ENCODE measurements around the gene MPPED2.

MPPED2 gene

DNA sequence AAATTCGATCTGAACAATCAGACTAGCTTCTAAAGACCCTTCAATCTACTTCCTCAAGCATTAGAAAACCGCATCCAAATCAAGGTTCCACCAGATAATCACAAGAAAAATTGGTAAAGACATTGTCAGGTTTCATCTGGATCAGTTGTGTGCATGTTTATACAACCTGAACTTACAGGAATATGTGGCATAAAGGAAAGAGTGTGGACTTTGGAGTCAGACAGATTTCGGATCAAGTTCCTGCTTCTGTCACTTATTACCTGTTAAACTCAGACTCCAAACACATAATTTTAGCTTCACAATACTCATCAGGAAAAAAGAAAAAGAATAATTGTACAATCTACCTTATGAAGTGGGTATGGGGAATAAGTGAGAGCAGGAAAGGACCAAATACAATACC, 80.5 kb downstream of the MPPED2 start:
- H3K36me3 ChIP-seq (ENCODE audit: insufficient read depth, low read length), result no peaks in the 10 kb centered on the region
- no peak overlapping the region for H2AFZ ChIP-seq (ENCODE audit: low read depth, low read length)

DNA sequence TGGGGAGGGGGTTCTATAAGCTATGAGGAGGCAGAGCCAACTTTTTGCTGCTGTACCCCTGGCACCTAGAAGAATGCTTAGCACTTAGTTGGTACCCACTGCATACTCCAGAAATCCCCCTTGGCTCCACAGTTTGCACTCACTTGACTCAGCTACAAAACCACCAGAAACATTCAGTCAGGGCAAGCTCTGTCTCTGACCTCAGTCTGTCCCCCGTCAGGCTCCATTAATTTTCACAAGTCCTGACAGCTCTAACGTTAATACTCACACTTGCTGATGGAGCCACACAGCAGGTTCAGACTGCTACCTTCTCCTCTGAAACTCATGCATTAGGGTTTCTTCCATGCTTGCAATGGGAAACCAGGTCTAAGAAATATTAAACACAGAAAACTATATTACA, 81.7 kb downstream of the MPPED2 start:
- Histone ChIP-seq H3K27me3 (ENCODE audit: insufficient read depth, low read length) (no peaks in the 10 kb centered on the region), H3K4me1 (ENCODE audit: insufficient read depth, low read length) (no peaks in the 10 kb centered on the region), H3K36me3 (ENCODE audit: insufficient read depth, low read length) (no peaks in the 10 kb centered on the region), H2AFZ (ENCODE audit: low read depth, low read length) (no peak overlapping the region), H3K4me3 (ENCODE audit: low read length) (no peak overlapping the region), H3K9me3 (ENCODE audit: low read length) (no peaks in the 10 kb centered on the region)

More for the DNA sequence above, 80.5 kb downstream of the MPPED2 start:
- Histone ChIP-seq H3K27me3 (ENCODE audit: insufficient read depth, low read length) (no peaks in the 10 kb centered on the region), H3K4me3 (ENCODE audit: low read length) (no peak overlapping the region), H3K9me3 (ENCODE audit: low read length) (no peaks in the 10 kb centered on the region), H3K4me1 (ENCODE audit: insufficient read depth, low read length) (no peaks in the 10 kb centered on the region)

DNA sequence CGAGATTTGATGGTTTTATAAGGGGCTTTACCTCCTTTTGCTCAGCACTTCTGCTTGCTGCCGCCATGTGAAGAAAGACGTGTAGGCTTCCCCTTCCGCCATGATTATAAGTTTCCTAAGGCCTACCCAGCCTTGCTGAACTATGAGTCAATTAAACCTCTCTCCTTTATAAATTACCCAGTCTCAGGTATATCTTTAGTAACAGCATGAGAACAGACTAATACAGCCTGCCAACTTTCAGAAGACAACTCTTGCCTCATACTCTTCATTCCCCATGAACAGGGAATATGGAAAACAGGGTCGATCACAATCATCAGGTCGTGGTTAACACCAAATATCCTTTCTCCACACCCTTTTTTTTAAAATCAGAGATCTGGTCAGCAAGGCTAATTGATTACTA, 83.0 kb downstream of the MPPED2 start:
- Histone ChIP-seq H3K9me3 (ENCODE audit: low read length) (no peaks in the 10 kb centered on the region), H3K27me3 (ENCODE audit: insufficient read depth, low read length) (no peaks in the 10 kb centered on the region), H2AFZ (ENCODE audit: low read depth, low read length) (no peak overlapping the region), H3K36me3 (ENCODE audit: insufficient read depth, low read length) (no peaks in the 10 kb centered on the region), H3K4me3 (ENCODE audit: low read length) (no peak overlapping the region), H3K4me1 (ENCODE audit: insufficient read depth, low read length) (no peaks in the 10 kb centered on the region)

DNA sequence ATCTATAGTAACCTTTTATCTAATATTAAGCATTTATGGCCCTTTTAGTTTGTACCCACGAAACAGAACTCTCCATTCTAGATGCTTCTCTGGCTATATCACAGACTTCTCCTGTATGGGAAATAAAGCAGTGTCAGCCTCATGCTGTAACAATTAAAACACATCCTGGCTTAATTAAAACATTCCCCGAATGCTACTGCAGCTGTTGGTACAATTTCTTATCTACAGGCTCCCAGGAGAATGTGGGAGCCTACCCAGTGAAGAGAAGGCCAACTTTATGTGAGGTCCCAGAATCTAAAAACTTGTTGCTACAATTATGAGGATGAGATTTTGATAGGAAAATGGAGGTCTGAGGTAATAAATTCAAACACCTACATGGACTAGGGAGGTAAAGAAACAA, 83.8 kb downstream of the MPPED2 start:
- H3K4me3 ChIP-seq (ENCODE audit: low read length), result no peak overlapping the region
- H2AFZ ChIP-seq (ENCODE audit: low read depth, low read length), result no peak overlapping the region
- no peaks in the 10 kb centered on the region for H3K4me1 ChIP-seq (ENCODE audit: insufficient read depth, low read length)
- H3K27me3 ChIP-seq (ENCODE audit: insufficient read depth, low read length), result no peaks in the 10 kb centered on the region
- H3K9me3 ChIP-seq (ENCODE audit: low read length), result no peaks in the 10 kb centered on the region
- H3K36me3 ChIP-seq (ENCODE audit: insufficient read depth, low read length), result no peaks in the 10 kb centered on the region

DNA sequence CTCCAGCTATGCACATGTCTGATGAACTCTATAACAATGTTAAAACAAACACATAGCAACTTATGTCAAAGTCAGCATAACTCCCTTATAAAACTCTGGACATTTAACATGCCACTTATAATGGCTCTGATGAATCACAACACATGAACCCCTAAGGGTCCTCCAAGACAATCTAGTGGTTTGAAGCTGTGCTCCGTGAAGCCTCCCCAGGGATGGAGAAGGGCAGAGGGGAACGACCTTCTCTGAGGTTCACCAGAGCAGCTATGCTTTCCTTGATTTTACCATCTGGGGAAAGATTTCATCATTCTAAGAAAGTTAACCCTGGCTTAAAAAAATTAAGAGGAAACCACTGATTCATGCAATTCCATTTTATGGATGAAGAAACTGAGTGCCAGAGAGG, 84.4 kb downstream of the MPPED2 start:
- no peak overlapping the region for H2AFZ ChIP-seq (ENCODE audit: low read depth, low read length)
- H3K27me3 ChIP-seq (ENCODE audit: insufficient read depth, low read length), result no peaks in the 10 kb centered on the region
- no peaks in the 10 kb centered on the region for H3K9me3 ChIP-seq (ENCODE audit: low read length)
- H3K4me3 ChIP-seq (ENCODE audit: low read length), result no peak overlapping the region
- no peaks in the 10 kb centered on the region for H3K36me3 ChIP-seq (ENCODE audit: insufficient read depth, low read length)
- H3K4me1 ChIP-seq (ENCODE audit: insufficient read depth, low read length), result no peaks in the 10 kb centered on the region

DNA sequence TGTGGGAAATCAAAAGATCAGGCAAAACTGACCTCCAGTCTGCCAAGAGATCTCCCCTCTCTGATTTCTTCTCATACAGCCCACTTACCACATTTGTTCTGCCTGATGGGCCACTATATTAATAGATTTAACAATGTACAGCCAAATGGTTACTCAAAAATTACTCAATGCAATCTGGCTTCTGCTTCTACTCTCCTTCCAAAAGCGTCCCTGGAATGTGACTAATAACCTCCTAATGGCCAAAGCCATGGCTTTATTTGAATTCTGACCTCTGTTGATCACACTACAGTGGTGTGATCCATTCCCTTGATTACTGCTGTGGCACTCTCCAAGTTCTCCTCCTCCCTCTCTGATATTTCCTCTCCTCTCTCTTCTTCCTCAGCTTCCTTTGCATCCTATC, 86.2 kb downstream of the MPPED2 start:
- H3K4me1 ChIP-seq (ENCODE audit: insufficient read depth, low read length), result no peaks in the 10 kb centered on the region
- no peaks in the 10 kb centered on the region for H3K9me3 ChIP-seq (ENCODE audit: low read length)
- no peaks in the 10 kb centered on the region for H3K36me3 ChIP-seq (ENCODE audit: insufficient read depth, low read length)
- H2AFZ ChIP-seq (ENCODE audit: low read depth, low read length), result no peak overlapping the region
- H3K4me3 ChIP-seq (ENCODE audit: low read length), result no peak overlapping the region
- H3K27me3 ChIP-seq (ENCODE audit: insufficient read depth, low read length), result no peaks in the 10 kb centered on the region

DNA sequence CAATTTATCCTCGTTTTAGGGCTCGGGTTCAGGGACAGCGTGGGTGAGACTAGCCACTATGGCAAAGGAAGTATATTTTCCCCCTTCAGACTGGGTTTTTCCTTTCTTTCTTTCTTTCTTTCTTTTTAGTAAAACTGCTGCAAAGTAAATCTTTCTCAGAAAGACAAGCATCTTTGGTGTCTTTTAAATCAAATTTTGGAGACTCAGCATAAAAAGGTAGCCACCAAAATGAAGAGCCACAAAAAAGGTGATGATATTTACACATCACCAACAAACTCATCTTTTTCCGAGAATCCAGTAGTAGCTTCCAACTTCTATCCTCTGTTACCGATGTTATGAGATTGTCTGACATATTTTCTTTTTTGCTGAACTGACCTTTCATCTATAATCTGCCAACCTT, 88.6 kb downstream of the MPPED2 start:
- no peaks in the 10 kb centered on the region for H3K36me3 ChIP-seq (ENCODE audit: insufficient read depth, low read length)
- no peak overlapping the region for H2AFZ ChIP-seq (ENCODE audit: low read depth, low read length)
- no peak overlapping the region for H3K4me3 ChIP-seq (ENCODE audit: low read length)
- H3K27me3 ChIP-seq (ENCODE audit: insufficient read depth, low read length), result no peaks in the 10 kb centered on the region
- H3K9me3 ChIP-seq (ENCODE audit: low read length), result no peaks in the 10 kb centered on the region
- H3K4me1 ChIP-seq (ENCODE audit: insufficient read depth, low read length), result no peaks in the 10 kb centered on the region

DNA sequence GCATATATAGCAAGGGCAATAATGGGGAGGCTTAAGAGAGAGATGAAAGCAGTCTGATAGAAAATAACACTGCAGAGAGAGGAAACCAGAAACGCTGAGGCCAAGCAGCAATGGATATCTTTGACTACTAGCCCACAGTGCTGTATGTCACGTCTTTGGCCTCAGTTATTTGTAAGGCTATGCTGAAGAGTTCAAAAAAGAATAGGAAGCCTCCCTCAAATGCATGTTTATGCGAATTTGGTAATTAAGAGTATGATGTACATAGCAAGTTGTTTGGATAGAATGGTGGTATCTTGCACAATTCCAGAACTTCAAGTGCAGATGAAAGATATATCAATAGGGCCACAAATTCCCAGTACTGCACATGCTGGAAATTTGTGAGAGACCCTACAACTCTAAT, 89.2 kb downstream of the MPPED2 start:
- Histone ChIP-seq H3K4me3 (ENCODE audit: low read length) (no peak overlapping the region), H3K36me3 (ENCODE audit: insufficient read depth, low read length) (no peaks in the 10 kb centered on the region), H3K4me1 (ENCODE audit: insufficient read depth, low read length) (no peaks in the 10 kb centered on the region), H2AFZ (ENCODE audit: low read depth, low read length) (no peak overlapping the region), H3K27me3 (ENCODE audit: insufficient read depth, low read length) (no peaks in the 10 kb centered on the region), H3K9me3 (ENCODE audit: low read length) (no peaks in the 10 kb centered on the region)

DNA sequence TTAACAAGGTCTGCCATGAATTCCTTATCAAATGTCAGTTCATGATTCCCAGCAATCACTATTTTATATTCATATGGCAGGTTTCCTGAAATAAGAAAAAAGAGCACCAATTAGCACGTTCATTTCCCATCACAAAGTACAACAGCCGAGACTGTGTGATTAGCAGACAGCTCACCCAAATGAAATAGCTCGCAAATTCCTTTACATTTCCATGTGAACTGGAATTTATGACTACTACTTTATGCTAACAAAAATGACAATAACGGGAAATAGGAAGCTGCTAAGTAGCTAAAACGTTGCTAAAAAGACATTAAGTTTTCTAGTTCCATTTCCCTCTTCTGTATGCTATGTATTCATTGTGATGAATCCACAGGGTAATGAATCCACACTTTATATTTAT, 90.7 kb downstream of the MPPED2 start:
- H3K27me3 ChIP-seq (ENCODE audit: insufficient read depth, low read length), result no peaks in the 10 kb centered on the region
- no peaks in the 10 kb centered on the region for H3K9me3 ChIP-seq (ENCODE audit: low read length)
- no peak overlapping the region for H2AFZ ChIP-seq (ENCODE audit: low read depth, low read length)
- no peak overlapping the region for H3K4me3 ChIP-seq (ENCODE audit: low read length)
- no peaks in the 10 kb centered on the region for H3K4me1 ChIP-seq (ENCODE audit: insufficient read depth, low read length)
- H3K36me3 ChIP-seq (ENCODE audit: insufficient read depth, low read length), result no peaks in the 10 kb centered on the region

DNA sequence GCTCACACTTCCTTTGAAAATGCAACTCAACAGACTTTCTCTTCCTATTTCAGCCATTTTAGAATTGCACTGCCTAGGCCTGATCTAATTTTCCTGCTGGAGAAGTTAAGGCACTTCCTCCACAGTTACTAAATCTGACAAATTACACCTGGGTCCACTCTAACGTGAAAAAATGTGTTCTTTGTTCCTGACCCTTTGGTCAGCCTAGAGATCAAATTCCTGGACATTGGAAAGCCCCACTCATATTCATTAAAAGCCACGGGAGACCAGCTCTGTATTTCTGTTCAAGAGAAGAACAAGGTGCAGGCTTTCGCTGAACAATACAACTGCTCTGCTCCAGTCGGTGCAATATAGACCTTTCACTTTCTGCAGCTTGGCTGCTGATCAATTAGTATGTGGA, 96.6 kb downstream of the MPPED2 start:
- no peaks in the 10 kb centered on the region for H3K9me3 ChIP-seq (ENCODE audit: low read length)
- H3K36me3 ChIP-seq (ENCODE audit: insufficient read depth, low read length), result no peaks in the 10 kb centered on the region
- H3K4me1 ChIP-seq (ENCODE audit: insufficient read depth, low read length), result peaks cover 4% of the 10 kb centered on the region
- H3K27me3 ChIP-seq (ENCODE audit: insufficient read depth, low read length), result no peaks in the 10 kb centered on the region
- H3K4me3 ChIP-seq (ENCODE audit: low read length), result no peak overlapping the region
- H2AFZ ChIP-seq (ENCODE audit: low read depth, low read length), result peak overlapping the region; percentile 32

DNA sequence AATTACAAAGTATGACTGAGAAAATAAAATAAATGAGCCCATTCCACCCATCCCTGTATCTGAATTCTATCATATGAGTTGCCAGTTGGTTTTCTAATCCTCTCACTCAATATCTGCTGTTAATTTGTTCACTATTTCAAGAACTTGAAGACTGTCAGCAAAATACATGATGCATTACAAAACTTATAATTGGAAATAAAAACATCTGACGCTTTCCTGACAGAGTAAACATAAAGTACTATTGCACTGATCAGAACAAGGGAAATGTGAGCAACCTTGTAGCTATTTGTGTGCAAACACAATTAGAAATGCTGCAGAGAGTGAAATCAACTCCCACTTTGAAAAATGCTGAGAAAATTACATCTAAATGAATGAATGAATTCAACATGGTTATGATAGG, 97.1 kb downstream of the MPPED2 start:
- Histone ChIP-seq H3K27me3 (ENCODE audit: insufficient read depth, low read length) (no peaks in the 10 kb centered on the region), H2AFZ (ENCODE audit: low read depth, low read length) (no peak overlapping the region), H3K4me1 (ENCODE audit: insufficient read depth, low read length) (peaks cover 4% of the 10 kb centered on the region), H3K4me3 (ENCODE audit: low read length) (no peak overlapping the region), H3K9me3 (ENCODE audit: low read length) (no peaks in the 10 kb centered on the region), H3K36me3 (ENCODE audit: insufficient read depth, low read length) (no peaks in the 10 kb centered on the region)

DNA sequence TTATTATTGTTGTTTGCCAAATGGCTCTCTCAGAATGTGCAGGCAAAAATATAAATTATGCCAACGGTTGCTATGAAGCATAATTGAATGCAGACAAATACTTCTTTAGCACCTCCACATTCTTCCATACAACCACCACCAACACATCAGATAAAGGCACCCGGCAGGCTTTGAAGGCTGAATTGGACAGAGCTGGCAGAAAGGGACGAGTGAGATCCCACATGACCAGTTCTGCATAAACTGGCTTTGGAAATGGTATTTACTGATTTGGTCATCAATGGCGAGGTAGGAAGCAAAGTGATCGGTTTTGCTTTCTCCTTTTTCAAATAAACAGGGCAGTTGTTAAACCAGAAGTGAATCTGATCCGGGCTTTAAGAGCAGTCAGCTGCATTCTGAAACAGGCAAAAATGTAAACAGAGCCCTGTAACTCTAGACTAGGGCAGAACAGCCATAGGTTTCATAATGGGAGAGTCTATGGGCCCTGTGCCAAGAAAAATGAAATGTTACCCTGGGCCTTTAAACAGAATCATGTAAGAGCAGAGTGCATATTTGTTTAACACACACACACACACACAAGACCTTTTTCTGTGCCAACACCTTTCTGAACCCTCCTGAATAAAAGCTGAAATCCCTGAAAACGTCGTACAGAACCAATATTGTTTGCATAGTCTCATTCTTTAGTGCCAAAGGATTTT, 97.7 kb downstream of the MPPED2 start:
- H3K4me1 ChIP-seq (ENCODE audit: insufficient read depth, low read length), result peaks cover 4% of the 10 kb centered on the region
- H3K9me3 ChIP-seq (ENCODE audit: low read length), result no peaks in the 10 kb centered on the region
- no peaks in the 10 kb centered on the region for H3K36me3 ChIP-seq (ENCODE audit: insufficient read depth, low read length)
- H3K4me3 ChIP-seq (ENCODE audit: low read length), result no peak overlapping the region
- no peak overlapping the region for H2AFZ ChIP-seq (ENCODE audit: low read depth, low read length)
- no peaks in the 10 kb centered on the region for H3K27me3 ChIP-seq (ENCODE audit: insufficient read depth, low read length)

DNA sequence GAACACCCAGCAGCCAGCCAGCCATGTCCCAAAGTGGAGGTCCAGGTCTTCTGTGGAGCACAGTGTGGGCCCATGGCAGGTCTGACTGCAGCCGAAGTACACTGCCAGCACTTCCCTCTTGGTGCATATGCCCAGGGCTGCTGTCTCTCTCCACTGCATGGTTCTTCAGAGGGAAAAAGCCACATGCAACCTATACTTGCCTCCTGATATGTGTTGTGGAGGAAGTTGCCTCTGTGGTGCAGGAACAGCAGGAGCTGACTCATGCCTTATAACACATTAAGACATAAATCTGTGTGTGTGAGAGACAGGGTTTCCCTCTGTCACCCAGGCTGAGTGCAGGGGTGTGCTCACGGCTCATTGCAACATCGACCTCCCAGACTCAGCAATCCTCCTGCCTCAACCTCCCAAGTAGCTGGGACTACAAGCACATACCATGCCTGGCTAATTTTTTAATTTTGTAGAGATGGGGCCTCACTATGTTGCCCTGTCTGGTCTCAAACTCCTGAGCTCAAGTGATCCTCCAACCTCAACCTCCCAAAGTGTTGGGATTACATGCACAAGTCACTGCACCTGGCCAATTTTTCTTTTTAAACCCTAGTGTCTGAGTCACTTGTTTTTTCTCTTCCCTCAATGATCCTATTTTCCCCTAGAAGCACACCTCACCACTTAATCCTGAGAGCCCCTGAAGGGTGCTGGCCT, 98.8 kb downstream of the MPPED2 start:
- Histone ChIP-seq H3K27me3 (ENCODE audit: insufficient read depth, low read length) (no peaks in the 10 kb centered on the region), H2AFZ (ENCODE audit: low read depth, low read length) (no peak overlapping the region), H3K36me3 (ENCODE audit: insufficient read depth, low read length) (no peaks in the 10 kb centered on the region), H3K4me3 (ENCODE audit: low read length) (no peak overlapping the region), H3K4me1 (ENCODE audit: insufficient read depth, low read length) (peaks cover 4% of the 10 kb centered on the region), H3K9me3 (ENCODE audit: low read length) (no peaks in the 10 kb centered on the region)

DNA sequence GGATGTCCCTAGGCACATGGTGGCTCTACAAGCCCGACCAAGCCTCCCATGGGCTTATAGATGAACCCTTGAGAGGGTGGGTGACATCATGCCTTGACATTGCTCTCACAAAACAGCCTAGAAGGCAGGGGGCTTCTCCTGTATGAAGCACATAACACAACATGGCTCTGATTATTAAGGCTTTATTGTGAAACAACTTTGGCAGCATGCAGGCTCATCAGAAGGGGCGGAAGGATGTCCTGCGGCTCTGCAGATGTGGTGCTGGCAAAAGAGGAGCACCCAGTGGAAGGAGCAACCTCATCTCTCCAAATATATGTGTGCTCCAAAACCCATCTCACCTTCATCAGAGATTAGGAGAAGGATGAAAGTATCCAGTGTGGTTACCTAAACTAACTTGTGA, 100.4 kb downstream of the MPPED2 start:
- Histone ChIP-seq H3K9me3 (ENCODE audit: low read length) (no peaks in the 10 kb centered on the region), H3K36me3 (ENCODE audit: insufficient read depth, low read length) (no peaks in the 10 kb centered on the region), H3K4me1 (ENCODE audit: insufficient read depth, low read length) (peaks cover 4% of the 10 kb centered on the region), H3K27me3 (ENCODE audit: insufficient read depth, low read length) (no peaks in the 10 kb centered on the region), H3K4me3 (ENCODE audit: low read length) (no peak overlapping the region), H2AFZ (ENCODE audit: low read depth, low read length) (no peak overlapping the region)

All from neuron (in vitro differentiated cells).